ENCODE data around the gene UBE2L3. TPM values are rescaled to one million over a fixed set of nuclear protein-coding genes. Genes with fewer than 3 reads are reported as not detected.
"Not testable (repeated sequence)": the region's sequence is repeated elsewhere in the genome, so short reads cannot be mapped to it uniquely, and the experiment has no call there.

The UBE2L3 gene
- total and polyA plus RNA-seq, 2 of the 8 experiments (the other 6 are each of a cell fraction or from before 2014, with no cell fraction given), result 63.5 to 90.0 TPM

- H3K36me3 ChIP-seq (ENCODE audit: control insufficient read depth in 2 of 4, insufficient read depth in 4 of 4, low read length in 3 of 4); H3K4me3 ChIP-seq (ENCODE audit: extremely low read depth in 1 of 4, insufficient read depth in 2 of 4, low read depth in 3 of 4, low read length in 4 of 4); H3K79me1 ChIP-seq (ENCODE audit: low read depth, low read length); H3K79me2 ChIP-seq (ENCODE audit: control insufficient read depth in 1 of 2, insufficient read depth in 2 of 2, low read length in 2 of 2); H3K4ac ChIP-seq (replicated peaks; ENCODE audit: insufficient read length, low read depth, low read length); H3K18ac ChIP-seq (ENCODE audit: extremely low read depth, low read length); H2BK12ac ChIP-seq (ENCODE audit: low read depth, low read length); CTCF ChIA-PET (ENCODE audit: partially characterized antibody); H3K27ac ChIP-seq (ENCODE audit: low read depth, low read length); H2BK120ac ChIP-seq (replicated peaks; ENCODE audit: low read depth, low read length); H4K20me1 ChIP-seq (replicated peaks in 1 of 2; ENCODE audit: control insufficient read depth in 1 of 2, insufficient read depth in 2 of 2, low read length in 2 of 2); POLR2A ChIA-PET (ENCODE audit: partially characterized antibody); H3K4me1 ChIP-seq (replicated peaks in 1 of 4; ENCODE audit: control insufficient read depth in 3 of 4, insufficient read depth in 4 of 4, low read length in 3 of 4); H4K91ac ChIP-seq (replicated peaks; ENCODE audit: insufficient read length, low read length); H2BK20ac ChIP-seq (ENCODE audit: low read length); H3K27me3 ChIP-seq (replicated peaks in 1 of 4; ENCODE audit: control insufficient read depth in 3 of 4, extremely low read depth in 1 of 4, insufficient read depth in 3 of 4, low read length in 3 of 4); H3K4me2 ChIP-seq (ENCODE audit: insufficient read depth in 1 of 2, low read depth in 2 of 2, low read length in 2 of 2); H2AK5ac ChIP-seq (ENCODE audit: low read depth, low read length); H3K9me3 ChIP-seq (ENCODE audit: insufficient read depth in 2 of 2, low read depth in 1 of 2, low read length in 1 of 2); H3K14ac ChIP-seq (ENCODE audit: insufficient read length); H2BK15ac ChIP-seq (ENCODE audit: low read length); H4K8ac ChIP-seq (ENCODE audit: extremely low read depth, insufficient read depth, low read length); H3K56ac ChIP-seq (replicated peaks; ENCODE audit: insufficient read length, low read depth, low read length); H4K5ac ChIP-seq (ENCODE audit: insufficient read length, low read depth, low read length); H2BK5ac ChIP-seq (ENCODE audit: low read depth, low read length); FAIRE-seq; H3K23me2 ChIP-seq (ENCODE audit: low read depth, low read length); H3K23ac ChIP-seq (ENCODE audit: insufficient read length); H2AFZ ChIP-seq (ENCODE audit: low read length); DNase-seq (ENCODE audit: low read depth in 1 of 2, low spot score in 2 of 2); H3K9ac ChIP-seq (replicated peaks in 1 of 4; ENCODE audit: extremely low read depth in 1 of 4, low read depth in 3 of 4, low read length in 3 of 4): not testable (repeated sequence)
- WGBS, 2 experiments (ENCODE audit: extremely low coverage in 1 of 2, insufficient coverage in 1 of 2, insufficient read length in 1 of 2, insufficient replicate concordance in 2 of 2, low coverage in 1 of 2, low lambda C conversion rate in 2 of 2, missing lambda C conversion rate in 1 of 2), result no CpG with 5 or more reads among the region's 38 CpGs
These were observed 18.0 kb upstream of the UBE2L3 start for GRCh38 chr22:21549558-21549957.

- H4K8ac ChIP-seq (ENCODE audit: extremely low read depth, insufficient read depth, low read length); H3K9me3 ChIP-seq (ENCODE audit: insufficient read depth in 2 of 2, low read depth in 1 of 2, low read length in 1 of 2); H2BK5ac ChIP-seq (ENCODE audit: low read depth, low read length); H3K18ac ChIP-seq (ENCODE audit: extremely low read depth, low read length); H3K27me3 ChIP-seq (replicated peaks in 1 of 4; ENCODE audit: control insufficient read depth in 3 of 4, extremely low read depth in 1 of 4, insufficient read depth in 3 of 4, low read length in 3 of 4); H3K4me2 ChIP-seq (ENCODE audit: insufficient read depth in 1 of 2, low read depth in 2 of 2, low read length in 2 of 2); H4K91ac ChIP-seq (replicated peaks; ENCODE audit: insufficient read length, low read length); FAIRE-seq; H3K4me3 ChIP-seq (ENCODE audit: extremely low read depth in 1 of 4, insufficient read depth in 2 of 4, low read depth in 3 of 4, low read length in 4 of 4); H3K23ac ChIP-seq (ENCODE audit: insufficient read length); H4K5ac ChIP-seq (ENCODE audit: insufficient read length, low read depth, low read length); H3K56ac ChIP-seq (replicated peaks; ENCODE audit: insufficient read length, low read depth, low read length); H2BK12ac ChIP-seq (ENCODE audit: low read depth, low read length); H4K20me1 ChIP-seq (replicated peaks in 1 of 2; ENCODE audit: control insufficient read depth in 1 of 2, insufficient read depth in 2 of 2, low read length in 2 of 2); CTCF ChIA-PET (ENCODE audit: partially characterized antibody); H3K23me2 ChIP-seq (ENCODE audit: low read depth, low read length); H3K79me2 ChIP-seq (ENCODE audit: control insufficient read depth in 1 of 2, insufficient read depth in 2 of 2, low read length in 2 of 2); H3K4ac ChIP-seq (replicated peaks; ENCODE audit: insufficient read length, low read depth, low read length); H3K36me3 ChIP-seq (ENCODE audit: control insufficient read depth in 2 of 4, insufficient read depth in 4 of 4, low read length in 3 of 4); H3K14ac ChIP-seq (ENCODE audit: insufficient read length); H3K79me1 ChIP-seq (ENCODE audit: low read depth, low read length); H3K4me1 ChIP-seq (replicated peaks in 1 of 4; ENCODE audit: control insufficient read depth in 3 of 4, insufficient read depth in 4 of 4, low read length in 3 of 4); H2AK5ac ChIP-seq (ENCODE audit: low read depth, low read length); POLR2A ChIA-PET (ENCODE audit: partially characterized antibody); DNase-seq (ENCODE audit: low read depth in 1 of 2, low spot score in 2 of 2); H2BK15ac ChIP-seq (ENCODE audit: low read length); H2AFZ ChIP-seq (ENCODE audit: low read length); H2BK20ac ChIP-seq (ENCODE audit: low read length); H3K9ac ChIP-seq (replicated peaks in 1 of 4; ENCODE audit: extremely low read depth in 1 of 4, low read depth in 3 of 4, low read length in 3 of 4); H2BK120ac ChIP-seq (replicated peaks; ENCODE audit: low read depth, low read length); H3K27ac ChIP-seq (ENCODE audit: low read depth, low read length): not testable (repeated sequence)
- no CpG with 5 or more reads among the region's 62 CpGs for WGBS, 2 experiments (ENCODE audit: extremely low coverage in 1 of 2, insufficient coverage in 1 of 2, insufficient read length in 1 of 2, insufficient replicate concordance in 2 of 2, low coverage in 1 of 2, low lambda C conversion rate in 2 of 2, missing lambda C conversion rate in 1 of 2)
These were observed 17.4 kb upstream of the UBE2L3 start for GRCh38 chr22:21550008-21550677.
